Mammary epithelial cell (primary cell): ENCODE measurements around the gene YIF1B.

ENCODE experiments used
- EZH2 ChIP-seq: IDR thresholded peaks from 2 replicates; pipeline ENCODE4 v1.6.1; 2012; ENCODE audit warnings: low read length, inconsistent platforms, borderline replicate concordance
- TF ChIP-seq, protein P1 (sequence below), 2 donors: IDR thresholded peaks in 1 of 2; conservative IDR thresholded peaks in 1 of 2; 2 replicates each; pipeline ENCODE4 v1.5.1; 2011 to 2012; ENCODE audit warnings: inconsistent platforms in 2 of 2, low read length in 2 of 2, mild to moderate bottlenecking in 2 of 2, control low read depth in 1 of 2, low read depth in 1 of 2; ENCODE audit not compliant: insufficient read depth in 1 of 2; ENCODE audit errors: extremely low read depth in 1 of 2

- TF ChIP-seq, protein P1, sequence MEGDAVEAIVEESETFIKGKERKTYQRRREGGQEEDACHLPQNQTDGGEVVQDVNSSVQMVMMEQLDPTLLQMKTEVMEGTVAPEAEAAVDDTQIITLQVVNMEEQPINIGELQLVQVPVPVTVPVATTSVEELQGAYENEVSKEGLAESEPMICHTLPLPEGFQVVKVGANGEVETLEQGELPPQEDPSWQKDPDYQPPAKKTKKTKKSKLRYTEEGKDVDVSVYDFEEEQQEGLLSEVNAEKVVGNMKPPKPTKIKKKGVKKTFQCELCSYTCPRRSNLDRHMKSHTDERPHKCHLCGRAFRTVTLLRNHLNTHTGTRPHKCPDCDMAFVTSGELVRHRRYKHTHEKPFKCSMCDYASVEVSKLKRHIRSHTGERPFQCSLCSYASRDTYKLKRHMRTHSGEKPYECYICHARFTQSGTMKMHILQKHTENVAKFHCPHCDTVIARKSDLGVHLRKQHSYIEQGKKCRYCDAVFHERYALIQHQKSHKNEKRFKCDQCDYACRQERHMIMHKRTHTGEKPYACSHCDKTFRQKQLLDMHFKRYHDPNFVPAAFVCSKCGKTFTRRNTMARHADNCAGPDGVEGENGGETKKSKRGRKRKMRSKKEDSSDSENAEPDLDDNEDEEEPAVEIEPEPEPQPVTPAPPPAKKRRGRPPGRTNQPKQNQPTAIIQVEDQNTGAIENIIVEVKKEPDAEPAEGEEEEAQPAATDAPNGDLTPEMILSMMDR (conservative IDR thresholded peaks at IDR 0.05 in 1 of 2, IDR thresholded peaks at IDR 0.05 in 1 of 2; ENCODE audit: extremely low read depth in 1 of 2, insufficient read depth in 1 of 2, low read depth in 1 of 2, low read length in 2 of 2): no peak
- no peak for TF ChIP-seq EZH2
Measured at GRCh38 chr19:38268539-38268938, 47.2 kb downstream of the YIF1B start.
